HG03378 (cell line): ENCODE measurements around the gene ARHGEF39.

Experiments
- ATAC-seq: cut with Tn5 transposase; IDR thresholded peaks from one replicate; pipeline ENCODE4 v1.9.1; 2021; ENCODE audit warnings: mild to moderate bottlenecking, moderate library complexity; ENCODE audit not compliant: unreplicated experiment

The ARHGEF39 gene

DNA sequence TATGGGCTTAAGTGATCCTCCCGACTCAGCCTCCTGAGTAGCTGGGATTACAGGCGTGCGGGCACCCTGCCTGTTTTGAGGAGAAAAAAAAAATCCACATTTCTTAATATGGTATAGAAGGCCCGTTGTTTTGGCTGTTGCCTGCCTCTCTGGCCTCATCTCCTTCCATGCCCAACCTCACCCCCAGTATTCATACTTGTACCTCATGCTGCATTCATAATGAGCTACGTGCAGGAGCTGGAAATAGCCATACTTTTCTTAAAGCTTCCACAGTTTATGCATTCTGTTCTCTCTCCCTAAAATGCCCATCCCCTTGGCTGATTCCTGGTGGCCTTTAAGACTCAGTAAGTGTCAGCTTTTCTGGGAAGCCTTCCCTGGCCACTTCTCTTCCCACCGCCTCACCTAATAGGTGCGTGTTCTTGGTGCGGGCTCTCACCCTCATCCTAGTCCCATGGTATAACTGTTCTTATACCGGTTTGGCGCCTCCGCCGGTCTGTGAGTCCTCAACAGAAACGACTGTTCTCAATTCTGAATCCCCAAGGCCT, 26.8 kb upstream of the ARHGEF39 start:
- no peak for ATAC-seq

DNA sequence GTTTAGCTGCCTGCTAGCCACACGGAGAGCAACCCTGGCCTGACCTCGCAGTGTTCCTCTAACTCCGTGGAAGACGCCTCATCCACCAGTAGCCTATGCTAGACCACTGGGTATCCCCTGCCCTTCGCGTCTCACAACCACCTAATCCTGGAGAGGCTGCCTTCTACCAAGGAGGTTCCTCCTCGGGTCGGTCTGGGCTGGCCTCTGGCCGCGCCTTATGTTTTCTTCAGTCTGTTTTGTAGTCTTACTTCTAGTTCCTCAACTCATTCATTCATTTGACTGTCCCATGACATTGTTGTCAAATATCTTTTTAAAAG, 26.3 kb upstream of the ARHGEF39 start:
- ATAC-seq = no peak

DNA sequence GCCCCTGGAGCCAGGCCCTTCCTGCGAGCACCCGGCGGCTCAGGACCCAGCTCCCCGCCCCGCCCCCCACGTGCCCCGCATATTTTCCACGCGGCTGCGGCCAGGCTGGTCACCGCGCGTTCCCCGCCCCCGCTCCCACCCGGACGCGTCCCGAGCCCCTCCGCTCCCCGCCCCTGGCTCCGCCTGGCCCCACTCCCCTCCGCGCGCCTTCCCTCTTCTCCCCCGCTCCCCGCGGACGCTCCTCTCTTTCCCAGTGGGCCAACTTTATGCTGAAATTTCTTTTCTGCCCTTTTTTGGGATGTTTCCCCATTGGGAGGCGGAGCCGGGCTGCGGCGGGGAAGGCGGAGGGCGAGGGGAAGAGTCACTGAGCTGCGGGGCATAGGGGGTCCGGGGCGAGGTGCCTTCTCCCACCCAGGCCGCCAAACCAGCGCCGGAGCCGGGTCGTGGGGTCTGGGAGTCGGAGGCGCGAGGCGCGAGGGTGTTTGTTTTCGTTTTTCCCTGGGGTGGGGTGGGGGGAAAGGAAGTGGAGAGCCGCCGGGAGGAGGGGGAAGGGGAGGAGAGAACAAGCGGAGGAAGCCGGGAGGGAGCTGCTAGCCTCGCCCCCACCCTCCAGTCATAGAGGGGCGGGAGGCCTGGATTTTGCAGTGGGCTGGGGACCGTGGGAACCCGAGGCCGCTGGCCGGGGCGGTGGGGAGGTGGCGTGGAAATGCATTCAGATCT, 25.8 kb upstream of the ARHGEF39 start:
- no peak for ATAC-seq

DNA sequence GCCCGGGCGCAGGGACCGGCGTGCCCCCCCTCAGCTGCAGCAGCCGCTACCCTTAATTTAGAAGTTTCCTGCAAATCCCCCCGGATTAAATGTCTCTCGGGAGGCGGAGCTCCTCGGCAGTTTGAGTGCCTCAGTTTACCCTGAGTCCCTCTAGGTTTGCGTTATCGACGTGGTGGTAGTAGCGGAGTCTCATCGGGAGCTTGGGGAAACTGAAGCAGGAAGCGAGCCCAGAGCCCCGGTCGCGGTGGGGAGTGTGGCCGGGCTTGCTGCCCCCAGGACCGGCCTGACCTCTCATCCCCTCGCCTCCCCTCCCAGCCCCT, 25.3 kb upstream of the ARHGEF39 start:
- ATAC-seq = no peak

DNA sequence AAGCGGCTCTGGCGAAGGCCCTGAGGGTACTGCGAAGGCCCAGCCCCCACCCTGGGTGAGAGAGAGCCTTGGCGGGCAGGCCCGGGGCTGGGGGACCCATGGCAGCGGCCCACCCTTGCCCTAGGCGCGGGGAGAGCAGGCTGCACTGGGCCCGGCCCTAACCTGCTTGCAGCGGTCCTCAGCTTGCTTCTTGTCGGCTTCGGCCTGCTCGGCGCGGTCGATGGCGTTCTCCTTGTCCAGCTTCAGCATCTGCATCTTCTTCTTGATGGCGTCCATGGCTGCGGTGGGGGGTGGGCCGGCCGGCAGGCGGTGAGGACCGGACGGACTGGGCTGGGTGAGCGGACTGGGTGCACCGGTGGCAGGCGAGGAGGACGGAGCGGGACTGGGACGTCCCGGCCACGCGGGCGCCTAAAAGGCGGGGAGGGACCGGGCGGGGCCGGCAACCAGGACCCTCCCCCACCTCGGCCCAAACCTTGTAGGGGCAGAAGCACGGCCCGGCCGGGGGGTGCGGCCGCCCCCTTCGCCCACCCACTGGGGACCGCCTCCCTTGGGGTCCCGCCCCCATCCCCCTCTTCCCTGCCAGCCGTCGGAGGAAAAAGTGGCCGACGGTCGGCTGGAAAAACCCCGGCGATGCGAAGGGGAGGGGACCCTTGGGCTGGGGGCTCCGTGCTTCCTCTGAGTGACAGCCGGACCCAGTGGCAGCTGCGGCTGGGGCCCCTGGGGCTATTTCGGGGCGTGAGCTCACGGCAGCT, 24.7 kb upstream of the ARHGEF39 start, which contains the start of gene TPM2:
TPM2 (minus strand) TSS at position 384 of the 752 bp plus-strand sequence; CDS start at position 276, 108 bp downstream.
- no peak for ATAC-seq

DNA sequence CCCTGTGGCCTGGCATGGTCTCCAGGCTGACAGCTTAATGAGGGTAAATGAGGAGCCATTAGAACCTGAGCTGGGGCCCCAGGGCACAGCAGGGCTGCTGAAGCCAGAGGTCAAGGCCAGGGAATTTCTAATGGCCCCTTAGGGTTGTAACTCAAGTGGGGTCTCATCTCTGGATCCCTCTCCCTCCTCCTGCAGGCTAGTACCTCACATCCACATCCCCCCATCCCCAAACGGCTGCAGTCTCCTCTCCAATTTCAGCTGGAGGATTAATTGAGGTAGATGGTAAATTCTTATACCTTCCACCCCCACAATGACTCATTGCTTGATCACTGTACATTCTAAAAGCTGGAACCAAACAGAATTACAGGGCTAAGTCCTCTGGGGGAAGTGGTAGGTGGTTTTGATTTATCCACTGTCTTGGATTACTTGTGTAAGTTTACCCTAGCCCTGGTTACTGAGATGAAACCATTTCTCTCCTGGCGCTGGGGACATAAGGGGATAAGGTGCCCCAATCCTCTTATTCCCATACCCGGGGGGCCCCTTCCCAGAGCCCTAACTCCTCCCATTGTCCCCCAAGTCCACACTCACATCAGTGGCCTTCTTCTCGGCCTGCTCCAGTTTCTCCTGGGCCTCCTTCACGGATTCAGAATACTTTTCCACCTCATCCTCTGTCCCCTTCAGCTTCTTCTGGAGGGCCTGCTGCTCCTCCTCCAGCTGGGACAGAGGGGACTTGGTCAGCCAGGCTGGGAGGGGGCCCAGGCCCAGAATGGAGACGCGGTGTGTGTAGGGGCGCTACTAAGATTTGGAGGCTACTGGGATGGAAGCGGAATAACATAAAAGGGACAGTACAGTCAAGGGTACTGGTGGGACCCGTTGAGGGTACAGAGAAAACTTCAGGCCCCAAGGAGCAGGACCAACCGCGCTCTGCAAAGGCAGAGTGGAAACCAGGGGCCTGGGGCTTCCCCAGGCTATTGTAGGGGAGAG, 23.9 kb upstream of the ARHGEF39 start:
- ATAC-seq = no peak

DNA sequence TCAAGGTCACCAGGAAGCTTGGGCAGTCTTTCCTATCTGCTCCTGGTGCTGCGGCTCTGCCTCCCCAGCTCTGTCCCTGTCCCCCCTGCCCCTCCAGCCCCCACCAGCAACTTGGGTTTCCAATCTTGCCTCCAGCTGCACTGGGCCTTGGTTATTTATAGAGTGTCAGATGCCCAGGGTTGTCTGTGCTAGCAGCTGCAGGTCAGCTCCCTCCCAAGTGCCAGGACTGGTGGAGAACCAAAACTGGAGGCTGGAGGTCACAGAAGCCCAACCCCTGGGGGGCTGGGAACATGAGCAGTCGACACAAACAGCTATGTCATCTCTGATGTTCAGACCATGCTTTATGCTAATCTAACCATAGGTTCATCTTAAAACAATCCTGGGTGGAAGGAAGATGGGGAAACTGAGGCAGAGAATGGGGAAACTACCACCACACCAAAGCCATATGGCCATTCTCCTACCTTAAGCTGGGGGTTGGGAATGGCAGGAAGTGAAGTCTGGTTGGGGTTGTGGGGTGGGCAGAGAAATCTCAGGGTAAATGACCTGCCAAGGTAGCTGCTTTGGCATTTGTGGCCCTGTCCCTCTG, 23.1 kb upstream of the ARHGEF39 start:
- no peak for ATAC-seq

DNA sequence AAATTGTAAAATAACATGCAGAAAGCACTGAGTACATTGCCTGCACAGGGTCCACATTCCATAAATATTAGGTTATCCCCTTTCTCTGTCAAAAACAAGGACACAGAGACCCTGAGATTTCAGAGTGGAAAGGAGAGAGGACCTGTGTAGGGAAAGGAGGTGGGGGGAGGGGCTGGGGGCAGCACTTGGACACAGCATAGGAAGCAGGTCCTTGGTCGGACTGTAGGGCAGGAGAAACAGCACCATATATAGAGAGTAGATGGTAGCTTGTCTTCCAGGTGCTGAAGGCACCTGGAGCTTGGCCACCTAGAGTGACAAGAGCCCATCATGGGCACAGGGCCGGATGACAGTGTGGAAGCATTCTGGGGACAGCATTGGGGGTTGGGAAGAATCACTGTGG, 22.3 kb upstream of the ARHGEF39 start:
- no peak for ATAC-seq

DNA sequence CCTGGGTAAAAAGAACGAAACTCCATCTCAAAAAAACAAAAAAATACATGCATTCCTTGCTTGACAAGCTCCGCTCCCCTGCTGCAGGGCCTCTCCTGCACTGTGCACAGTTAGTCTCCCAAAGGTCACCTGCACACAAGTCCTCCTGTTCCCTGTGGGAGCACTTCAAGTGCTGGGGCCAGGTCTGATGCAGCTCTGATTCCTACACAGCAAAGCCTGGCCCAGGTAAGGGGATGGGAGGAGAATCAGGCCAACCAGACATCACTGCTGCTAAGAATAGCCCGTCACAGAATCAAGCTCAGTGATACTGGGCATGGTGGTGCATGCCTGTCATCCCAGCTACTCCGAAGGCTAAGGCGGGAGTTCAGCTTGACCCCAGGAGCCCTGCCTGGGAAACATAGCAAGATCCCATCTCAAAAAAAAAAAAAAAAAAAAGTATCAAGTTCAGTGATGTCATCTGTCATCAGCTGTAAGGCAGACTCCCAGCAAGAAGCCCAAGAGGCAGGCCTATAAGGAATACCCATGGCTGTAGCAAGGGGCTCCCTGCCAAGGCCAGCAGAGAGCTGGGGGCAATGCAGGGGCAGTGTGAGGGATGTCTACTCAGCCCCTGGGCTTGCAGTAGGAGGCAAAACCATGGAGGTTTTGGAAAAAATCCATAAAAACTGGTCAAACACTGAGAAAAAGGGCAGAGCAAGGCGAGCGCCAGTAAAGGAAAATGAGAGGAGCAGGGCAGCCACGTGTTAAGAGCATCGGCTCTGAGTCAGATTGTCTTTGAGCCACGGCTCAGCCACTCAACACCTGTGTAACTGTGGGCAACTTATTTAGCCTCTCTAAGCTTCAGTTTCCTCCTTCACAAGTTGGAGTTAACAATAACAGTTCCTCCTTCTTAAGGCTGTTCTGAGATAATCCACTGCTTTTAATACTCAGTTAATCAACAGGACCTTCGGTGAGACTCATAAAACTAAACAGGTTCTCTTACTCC, 21.5 kb upstream of the ARHGEF39 start:
- ATAC-seq = no peak

DNA sequence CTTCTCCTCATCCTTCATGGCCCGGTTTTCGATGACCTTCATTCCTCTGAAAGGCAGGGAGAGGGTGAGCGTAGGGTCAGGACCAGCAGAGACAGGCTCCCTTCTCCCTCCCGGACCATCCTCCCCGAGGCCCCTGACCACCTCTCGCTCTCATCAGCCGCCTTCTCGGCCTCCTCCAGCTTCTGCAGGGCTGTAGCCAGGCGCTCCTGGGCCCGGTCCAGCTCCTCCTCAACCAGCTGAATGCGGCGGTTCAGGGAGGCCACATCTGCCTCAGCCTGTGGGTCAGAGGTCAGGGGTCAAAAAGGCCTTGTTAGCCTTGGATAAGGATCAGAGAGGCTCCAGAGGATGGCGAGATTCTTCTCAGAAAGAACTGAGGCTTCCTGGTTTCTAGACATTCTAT, 20.5 kb upstream of the ARHGEF39 start:
- no peak for ATAC-seq

DNA sequence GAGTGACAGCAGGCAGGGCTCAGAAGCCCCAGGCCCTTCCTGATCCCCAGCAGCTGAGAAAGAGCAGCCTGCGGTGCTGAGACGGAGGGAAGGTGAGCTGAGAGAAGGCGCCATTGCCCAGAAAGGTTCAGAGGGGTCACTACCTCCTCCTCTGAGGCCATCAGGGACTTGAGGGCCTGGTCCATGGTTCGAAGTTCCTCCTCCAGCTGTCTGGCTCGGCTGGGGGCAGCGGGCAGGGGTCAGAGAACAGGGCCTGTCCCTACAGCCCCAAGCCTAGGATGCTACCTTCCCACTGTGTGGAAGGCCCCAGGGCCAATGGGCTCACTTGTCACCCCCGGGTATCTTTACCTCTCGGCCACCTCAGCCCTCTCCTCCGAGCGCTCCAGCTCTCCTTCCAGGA, 19.9 kb upstream of the ARHGEF39 start:
- ATAC-seq = no peak

DNA sequence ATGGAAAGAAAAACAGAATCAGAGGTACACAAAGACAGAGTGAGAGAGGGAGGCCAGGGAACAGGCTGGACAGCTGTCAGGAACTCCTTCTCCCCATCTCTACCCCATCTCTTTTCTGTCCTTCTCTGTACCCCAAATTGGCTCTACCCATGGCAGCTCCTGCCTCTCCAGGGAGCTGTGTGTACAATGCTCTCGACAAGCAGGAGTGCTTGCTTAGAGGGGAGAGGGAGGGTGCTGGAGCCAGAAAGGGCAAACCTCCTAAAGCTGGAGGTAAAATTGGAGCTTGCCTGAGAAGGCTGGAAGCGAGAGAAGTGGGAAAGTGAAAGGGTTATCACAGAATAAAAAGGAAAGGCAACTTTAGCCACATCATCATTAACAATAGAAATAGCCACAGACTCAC, 18.3 kb upstream of the ARHGEF39 start:
- no peak for ATAC-seq

DNA sequence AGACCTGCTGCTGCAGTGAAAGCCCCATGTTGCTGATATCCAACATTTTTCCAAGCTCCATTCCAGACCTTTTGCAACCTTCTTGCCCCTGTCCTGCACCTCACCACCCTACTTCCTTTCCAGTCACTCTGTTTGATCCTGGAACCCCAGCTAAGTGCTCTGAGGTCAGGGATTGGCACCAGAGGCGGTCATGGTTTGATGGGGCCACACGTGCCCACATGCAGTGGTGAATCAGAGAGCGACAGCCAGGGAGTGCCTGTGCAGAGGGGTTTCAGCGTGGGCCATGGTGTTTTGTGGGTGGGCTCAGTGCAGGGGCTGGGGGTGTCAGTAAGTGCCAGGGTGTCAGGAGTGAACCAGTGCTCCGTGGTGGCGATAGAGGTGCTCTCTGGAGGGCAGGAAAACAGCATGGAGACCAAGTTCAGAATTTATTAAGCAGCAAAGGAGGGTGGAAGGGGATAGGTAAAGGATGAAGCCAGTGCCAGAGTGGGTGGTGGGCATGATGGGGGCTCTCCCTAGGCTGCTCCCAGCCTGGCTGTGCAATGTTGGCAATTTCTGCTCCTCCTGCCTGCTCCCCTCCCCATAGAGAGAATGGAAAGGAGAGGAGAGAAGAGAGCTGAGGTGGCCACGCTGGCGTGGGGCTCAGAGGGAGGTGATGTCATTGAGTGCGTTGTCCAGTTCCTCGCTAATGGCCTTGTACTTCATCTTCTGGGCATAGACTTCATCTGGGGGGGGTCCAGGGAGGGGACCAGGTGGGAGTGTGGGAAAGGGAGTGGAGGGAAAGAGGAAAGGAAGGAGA, 17.7 kb upstream of the ARHGEF39 start:
- ATAC-seq = no peak

DNA sequence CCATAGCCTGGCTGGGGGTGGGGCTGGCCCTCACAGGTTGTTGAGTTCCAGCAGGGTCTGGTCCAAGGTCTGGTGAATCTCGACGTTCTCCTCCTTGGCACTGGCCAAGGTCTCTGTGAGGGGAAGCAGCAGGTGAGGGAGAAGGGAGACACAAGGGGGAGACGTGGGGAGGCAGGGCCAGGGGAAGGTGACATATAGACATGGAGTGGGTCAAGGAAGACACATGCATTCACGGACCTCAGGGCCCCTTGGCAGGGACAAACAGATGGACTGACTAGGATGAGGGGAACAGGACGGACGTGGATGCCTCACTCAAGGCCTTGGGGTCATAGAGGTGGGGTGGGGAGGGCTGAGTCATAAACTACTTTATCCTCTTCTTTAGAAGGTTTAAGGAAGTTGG, 17.1 kb upstream of the ARHGEF39 start:
- no peak for ATAC-seq

DNA sequence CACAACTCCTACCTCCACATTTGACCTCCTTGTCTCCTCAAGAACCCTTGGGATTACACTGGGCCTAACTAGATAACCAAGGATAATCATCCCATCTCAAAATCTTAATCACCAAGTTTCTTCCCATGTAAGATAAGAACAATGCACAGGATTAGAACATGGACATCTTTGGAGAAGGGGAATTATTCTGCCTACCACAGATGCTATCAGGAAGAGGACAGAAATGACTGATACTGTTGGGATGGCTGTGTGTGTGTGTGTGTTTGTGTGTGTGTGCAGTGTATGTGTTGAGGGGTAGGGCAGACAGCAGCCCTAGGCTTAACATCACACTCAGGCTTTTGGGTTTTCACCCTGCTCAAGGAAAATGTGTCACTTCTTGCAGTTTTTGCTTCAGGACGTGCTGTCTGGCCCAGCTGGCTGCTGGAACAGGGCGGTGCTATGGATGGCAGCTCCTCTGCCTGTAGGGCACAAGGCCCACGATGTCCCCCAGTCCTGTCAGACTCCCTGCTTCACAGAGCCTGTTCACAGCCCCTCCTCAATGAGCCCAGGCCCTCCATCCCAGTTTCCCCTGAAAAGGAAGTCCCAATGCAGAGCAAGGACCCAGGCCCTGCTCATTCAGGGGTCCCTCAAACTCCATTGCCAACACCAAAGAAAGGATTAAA, 16.5 kb upstream of the ARHGEF39 start:
- ATAC-seq = no peak

DNA sequence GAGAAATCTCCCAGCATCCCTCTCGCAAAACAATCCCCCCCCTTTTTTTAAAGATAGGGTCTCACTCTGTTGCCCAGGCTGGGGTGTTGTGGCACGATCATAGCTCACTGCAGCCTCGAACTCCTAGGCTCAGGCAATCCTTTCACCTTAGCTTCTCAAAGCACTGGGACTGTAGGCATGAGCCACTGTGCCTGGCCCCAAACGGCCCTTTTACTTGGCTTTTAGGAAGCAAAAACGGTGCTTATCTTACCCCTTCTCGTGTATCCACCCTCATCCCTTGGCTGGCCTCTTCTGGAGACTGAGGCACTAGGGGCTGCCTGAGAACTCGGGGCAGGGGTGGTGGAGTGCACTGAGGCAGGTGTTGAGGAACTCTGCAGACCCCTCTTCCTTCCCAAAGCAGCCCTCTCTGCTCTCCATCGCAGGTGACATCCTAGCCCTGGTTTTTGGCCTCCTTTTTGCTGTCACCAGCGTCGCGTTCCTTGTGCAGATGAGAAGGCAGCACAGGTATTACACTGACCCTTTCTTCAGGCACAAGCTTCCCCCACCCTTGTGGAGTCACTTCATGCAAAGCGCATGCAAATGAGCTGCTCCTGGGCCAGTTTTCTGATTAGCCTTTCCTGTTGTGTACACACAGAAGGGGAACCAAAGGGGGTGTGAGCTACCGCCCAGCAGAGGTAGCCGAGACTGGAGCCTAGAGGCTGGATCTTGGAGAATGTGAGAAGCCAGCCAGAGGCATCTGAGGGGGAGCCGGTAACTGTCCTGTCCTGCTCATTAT, 15.5 kb upstream of the ARHGEF39 start:
- ATAC-seq = no peak

DNA sequence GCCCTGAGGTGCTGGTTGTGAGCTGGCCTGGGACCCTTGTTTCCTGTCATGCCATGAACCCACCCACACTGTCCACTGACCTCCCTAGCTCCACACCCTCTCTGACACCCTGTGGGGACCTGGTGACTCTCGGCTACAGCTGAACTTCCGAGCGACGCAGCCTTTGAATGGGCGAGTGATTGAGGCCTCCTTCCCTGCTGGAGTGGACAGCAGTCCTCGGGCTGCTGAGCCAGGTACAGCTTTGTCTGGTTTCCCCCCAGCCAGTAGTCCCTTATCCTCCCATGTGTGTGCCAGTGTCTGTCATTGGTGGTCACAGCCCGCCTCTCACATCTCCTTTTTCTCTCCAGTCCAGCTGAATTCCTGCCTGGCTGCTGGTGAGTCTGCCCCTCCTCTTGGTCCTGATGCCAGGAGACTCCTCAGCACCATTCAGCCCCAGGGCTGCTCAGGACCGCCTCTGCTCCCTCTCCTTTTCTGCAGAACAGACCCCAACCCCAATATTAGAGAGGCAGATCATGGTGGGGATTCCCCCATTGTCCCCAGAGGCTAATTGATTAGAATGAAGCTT, 14.9 kb upstream of the ARHGEF39 start:
- no peak for ATAC-seq
